Measurements from ENCODE around the gene CIROP. TPM values are rescaled to one million over a fixed set of nuclear protein-coding genes. Genes with fewer than 3 reads are reported as not detected.

The CIROP gene
- total and polyA plus RNA-seq, 9 of the 15 experiments (the other 6 are each of a cell fraction or from before 2014, with no cell fraction given): not detected

- no peak for TF ChIP-seq ZHX1 (conservative IDR thresholded peaks at IDR 0.05; ENCODE audit: low read length)
Measured at GRCh38 chr14:23051141-23052057, 53.4 kb downstream of the CIROP start (continued).

Other genes starting within 250 kb of the CIROP start
Only the 7 nearest of the 20 such genes appear.
- 279 and 297 TPM in 2 replicates for gene PSMB5, start 70.1 kb downstream of the CIROP start, total RNA-seq (2014; rRNA removed)
- 204 and 223 TPM in 2 replicates for gene PSMB5, start 70.1 kb downstream of the CIROP start, total RNA-seq (2014; rRNA removed; fragmentation: Illumina TruSeq; extraction: Trizol)
- gene PSMB5, start 70.1 kb downstream of the CIROP start, total RNA-seq (2015; rRNA removed; fragmentation: Illumina TruSeq; extraction: Trizol): 210 and 212 TPM in 2 replicates
- 198 and 218 TPM in 2 replicates for gene PSMB5, start 70.1 kb downstream of the CIROP start, total RNA-seq (2021)
- 273 and 285 TPM in 2 replicates for gene PSMB5, start 70.1 kb downstream of the CIROP start, polyA plus RNA-seq (2011; rRNA removed)
- gene PSMB5, start 70.1 kb downstream of the CIROP start, polyA plus RNA-seq (2014; fragmentation: Illumina TruSeq; extraction: Trizol): 194 and 201 TPM in 2 replicates
- 1,000 to 10,000 TPM; 1,679 to 1,870 TPM for gene PSMB5, start 70.1 kb downstream of the CIROP start, polyA plus RNA-seq (2014; fragmentation: Nextera tagmentation; extraction: Ambion mirVana)
- 249 and 269 TPM in 2 replicates for gene PSMB5, start 70.1 kb downstream of the CIROP start, polyA plus RNA-seq (2014; rRNA removed)
- not detected in 2 replicates for gene PSMB11, start 62.8 kb downstream of the CIROP start, total RNA-seq (2014; rRNA removed)
- not detected in 2 replicates for gene PSMB11, start 62.8 kb downstream of the CIROP start, total RNA-seq (2014; rRNA removed; fragmentation: Illumina TruSeq; extraction: Trizol)
- not detected in 2 replicates for gene PSMB11, start 62.8 kb downstream of the CIROP start, total RNA-seq (2015; rRNA removed; fragmentation: Illumina TruSeq; extraction: Trizol)
- not detected in 2 replicates for gene PSMB11, start 62.8 kb downstream of the CIROP start, total RNA-seq (2021)
- not detected in 2 replicates for gene PSMB11, start 62.8 kb downstream of the CIROP start, polyA plus RNA-seq (2011; rRNA removed)
- not detected in 2 replicates for gene PSMB11, start 62.8 kb downstream of the CIROP start, polyA plus RNA-seq (2014; fragmentation: Illumina TruSeq; extraction: Trizol)
- gene PSMB11, start 62.8 kb downstream of the CIROP start, polyA plus RNA-seq (2014; fragmentation: Nextera tagmentation; extraction: Ambion mirVana): not detected
- not detected in 2 replicates for gene PSMB11, start 62.8 kb downstream of the CIROP start, polyA plus RNA-seq (2014; rRNA removed)
- 4.9 and 6.6 TPM in 2 replicates for gene CDH24, start 47.5 kb downstream of the CIROP start, total RNA-seq (2014; rRNA removed)
- 2.4 and 3.0 TPM in 2 replicates for gene CDH24, start 47.5 kb downstream of the CIROP start, total RNA-seq (2014; rRNA removed; fragmentation: Illumina TruSeq; extraction: Trizol)
- 3.6 and 4.0 TPM in 2 replicates for gene CDH24, start 47.5 kb downstream of the CIROP start, total RNA-seq (2015; rRNA removed; fragmentation: Illumina TruSeq; extraction: Trizol)
- 11.1 and 12.8 TPM in 2 replicates for gene CDH24, start 47.5 kb downstream of the CIROP start, total RNA-seq (2021)
- 6.5 and 11.1 TPM in 2 replicates for gene CDH24, start 47.5 kb downstream of the CIROP start, polyA plus RNA-seq (2011; rRNA removed)
- gene CDH24, start 47.5 kb downstream of the CIROP start, polyA plus RNA-seq (2014; fragmentation: Illumina TruSeq; extraction: Trizol): 8.1 and 9.2 TPM in 2 replicates
- under 1 TPM; 0.04 to 0.10 TPM for gene CDH24, start 47.5 kb downstream of the CIROP start, polyA plus RNA-seq (2014; fragmentation: Nextera tagmentation; extraction: Ambion mirVana)
- gene CDH24, start 47.5 kb downstream of the CIROP start, polyA plus RNA-seq (2014; rRNA removed): 15.5 and 16.2 TPM in 2 replicates
- 121 and 145 TPM in 2 replicates for gene ACIN1, start 9.9 kb downstream of the CIROP start, total RNA-seq (2014; rRNA removed)
- gene ACIN1, start 9.9 kb downstream of the CIROP start, total RNA-seq (2014; rRNA removed; fragmentation: Illumina TruSeq; extraction: Trizol): 110 and 123 TPM in 2 replicates
- 141 and 147 TPM in 2 replicates for gene ACIN1, start 9.9 kb downstream of the CIROP start, total RNA-seq (2015; rRNA removed; fragmentation: Illumina TruSeq; extraction: Trizol)
- 151 and 163 TPM in 2 replicates for gene ACIN1, start 9.9 kb downstream of the CIROP start, total RNA-seq (2021)
- gene ACIN1, start 9.9 kb downstream of the CIROP start, polyA plus RNA-seq (2011; rRNA removed): 129 and 157 TPM in 2 replicates
- gene ACIN1, start 9.9 kb downstream of the CIROP start, polyA plus RNA-seq (2014; fragmentation: Illumina TruSeq; extraction: Trizol): 180 and 196 TPM in 2 replicates
- gene ACIN1, start 9.9 kb downstream of the CIROP start, polyA plus RNA-seq (2014; fragmentation: Nextera tagmentation; extraction: Ambion mirVana): 1 to 10 TPM; 5.0 TPM
- 156 and 184 TPM in 2 replicates for gene ACIN1, start 9.9 kb downstream of the CIROP start, polyA plus RNA-seq (2014; rRNA removed)
- 36.7 and 38.1 TPM in 2 replicates for gene C14orf119, start 9.5 kb downstream of the CIROP start, total RNA-seq (2014; rRNA removed)
- 61.2 and 68.8 TPM in 2 replicates for gene C14orf119, start 9.5 kb downstream of the CIROP start, total RNA-seq (2014; rRNA removed; fragmentation: Illumina TruSeq; extraction: Trizol)
- gene C14orf119, start 9.5 kb downstream of the CIROP start, total RNA-seq (2015; rRNA removed; fragmentation: Illumina TruSeq; extraction: Trizol): 44.1 and 44.7 TPM in 2 replicates
- gene C14orf119, start 9.5 kb downstream of the CIROP start, total RNA-seq (2021): 46.0 and 47.6 TPM in 2 replicates
- gene C14orf119, start 9.5 kb downstream of the CIROP start, polyA plus RNA-seq (2011; rRNA removed): 82.0 and 84.8 TPM in 2 replicates
- gene C14orf119, start 9.5 kb downstream of the CIROP start, polyA plus RNA-seq (2014; fragmentation: Illumina TruSeq; extraction: Trizol): 37.9 and 39.3 TPM in 2 replicates
- 100 to 1,000 TPM; 249 to 251 TPM for gene C14orf119, start 9.5 kb downstream of the CIROP start, polyA plus RNA-seq (2014; fragmentation: Nextera tagmentation; extraction: Ambion mirVana)
- gene C14orf119, start 9.5 kb downstream of the CIROP start, polyA plus RNA-seq (2014; rRNA removed): 48.5 and 51.8 TPM in 2 replicates
- gene CEBPE, start 14.3 kb upstream of the CIROP start, total RNA-seq (2014; rRNA removed): 0.09 TPM in 1 of 2 replicates, not detected in the other
- gene CEBPE, start 14.3 kb upstream of the CIROP start, total RNA-seq (2014; rRNA removed; fragmentation: Illumina TruSeq; extraction: Trizol): not detected in 2 replicates
- not detected in 2 replicates for gene CEBPE, start 14.3 kb upstream of the CIROP start, total RNA-seq (2015; rRNA removed; fragmentation: Illumina TruSeq; extraction: Trizol)
- 0.13 and 0.16 TPM in 2 replicates for gene CEBPE, start 14.3 kb upstream of the CIROP start, total RNA-seq (2021)
- gene CEBPE, start 14.3 kb upstream of the CIROP start, polyA plus RNA-seq (2011; rRNA removed): 0.09 TPM in 1 of 2 replicates, not detected in the other
- not detected in 2 replicates for gene CEBPE, start 14.3 kb upstream of the CIROP start, polyA plus RNA-seq (2014; fragmentation: Illumina TruSeq; extraction: Trizol)
- not detected for gene CEBPE, start 14.3 kb upstream of the CIROP start, polyA plus RNA-seq (2014; fragmentation: Nextera tagmentation; extraction: Ambion mirVana)
- gene CEBPE, start 14.3 kb upstream of the CIROP start, polyA plus RNA-seq (2014; rRNA removed): 0.12 and 0.15 TPM in 2 replicates
- gene SLC7A8, start 78.7 kb upstream of the CIROP start, total RNA-seq (2014; rRNA removed): 5.3 and 6.0 TPM in 2 replicates
- 3.5 and 4.0 TPM in 2 replicates for gene SLC7A8, start 78.7 kb upstream of the CIROP start, total RNA-seq (2014; rRNA removed; fragmentation: Illumina TruSeq; extraction: Trizol)
- 3.4 and 4.5 TPM in 2 replicates for gene SLC7A8, start 78.7 kb upstream of the CIROP start, total RNA-seq (2015; rRNA removed; fragmentation: Illumina TruSeq; extraction: Trizol)
- gene SLC7A8, start 78.7 kb upstream of the CIROP start, total RNA-seq (2021): 19.6 and 21.6 TPM in 2 replicates
- 19.3 and 42.6 TPM in 2 replicates for gene SLC7A8, start 78.7 kb upstream of the CIROP start, polyA plus RNA-seq (2011; rRNA removed)
- 30.1 and 33.0 TPM in 2 replicates for gene SLC7A8, start 78.7 kb upstream of the CIROP start, polyA plus RNA-seq (2014; fragmentation: Illumina TruSeq; extraction: Trizol)
- gene SLC7A8, start 78.7 kb upstream of the CIROP start, polyA plus RNA-seq (2014; fragmentation: Nextera tagmentation; extraction: Ambion mirVana): 1 to 10 TPM; 2.0 to 2.3 TPM
- gene SLC7A8, start 78.7 kb upstream of the CIROP start, polyA plus RNA-seq (2014; rRNA removed): 10.1 and 10.6 TPM in 2 replicates

Data from K562 (cell line).